ENCODE measurements around the gene KIF3B.

DNA sequence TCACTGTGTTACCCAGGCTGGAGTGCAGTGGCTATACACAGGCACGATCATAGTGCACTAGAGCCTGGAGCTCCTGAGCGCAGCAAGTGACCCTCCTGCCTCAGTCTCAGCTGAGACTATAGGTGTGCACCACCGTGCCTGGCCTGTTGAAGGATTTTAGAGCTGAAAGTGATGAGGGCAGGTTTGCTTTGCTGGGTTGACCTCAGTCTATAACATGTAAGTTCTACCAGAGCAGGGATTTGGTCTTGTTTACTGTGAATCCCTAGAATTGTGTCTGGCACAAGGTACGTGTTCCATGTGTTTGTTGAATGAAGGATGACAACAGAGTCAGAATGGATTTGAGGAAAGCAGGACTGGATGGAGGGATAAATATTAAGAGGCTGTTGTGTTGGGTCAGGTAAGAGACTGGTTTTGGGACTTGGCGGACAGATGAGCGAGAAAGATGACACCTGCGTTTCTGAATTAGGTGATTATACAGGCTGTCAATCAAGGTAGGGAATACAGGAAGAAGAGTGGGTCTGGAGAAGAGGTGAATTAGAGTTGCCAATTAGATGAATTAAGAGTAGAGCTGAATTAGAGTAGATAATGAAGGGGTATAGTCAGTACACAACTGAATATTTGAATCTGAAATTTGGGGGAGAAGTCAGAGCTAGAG is 87.2 kb downstream of the KIF3B start:
- TF ChIP-seq, protein P1, sequence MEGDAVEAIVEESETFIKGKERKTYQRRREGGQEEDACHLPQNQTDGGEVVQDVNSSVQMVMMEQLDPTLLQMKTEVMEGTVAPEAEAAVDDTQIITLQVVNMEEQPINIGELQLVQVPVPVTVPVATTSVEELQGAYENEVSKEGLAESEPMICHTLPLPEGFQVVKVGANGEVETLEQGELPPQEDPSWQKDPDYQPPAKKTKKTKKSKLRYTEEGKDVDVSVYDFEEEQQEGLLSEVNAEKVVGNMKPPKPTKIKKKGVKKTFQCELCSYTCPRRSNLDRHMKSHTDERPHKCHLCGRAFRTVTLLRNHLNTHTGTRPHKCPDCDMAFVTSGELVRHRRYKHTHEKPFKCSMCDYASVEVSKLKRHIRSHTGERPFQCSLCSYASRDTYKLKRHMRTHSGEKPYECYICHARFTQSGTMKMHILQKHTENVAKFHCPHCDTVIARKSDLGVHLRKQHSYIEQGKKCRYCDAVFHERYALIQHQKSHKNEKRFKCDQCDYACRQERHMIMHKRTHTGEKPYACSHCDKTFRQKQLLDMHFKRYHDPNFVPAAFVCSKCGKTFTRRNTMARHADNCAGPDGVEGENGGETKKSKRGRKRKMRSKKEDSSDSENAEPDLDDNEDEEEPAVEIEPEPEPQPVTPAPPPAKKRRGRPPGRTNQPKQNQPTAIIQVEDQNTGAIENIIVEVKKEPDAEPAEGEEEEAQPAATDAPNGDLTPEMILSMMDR (IDR thresholded peaks at IDR 0.05): no peak
- no peak for TF ChIP-seq POLR2A (IDR thresholded peaks at IDR 0.05)
